GM18526 (cell line): ENCODE results near the gene SYNGAP1.
A peak's percentile ranks its signal among the peaks of the same experiment; 100 is the strongest.

Experiments
- POLR2A ChIP-seq: IDR thresholded peaks from 3 replicates; pipeline ENCODE4 v1.6.1; 2011; ENCODE audit not compliant: insufficient read length; ENCODE audit errors: extremely low read depth

The SYNGAP1 gene

DNA sequence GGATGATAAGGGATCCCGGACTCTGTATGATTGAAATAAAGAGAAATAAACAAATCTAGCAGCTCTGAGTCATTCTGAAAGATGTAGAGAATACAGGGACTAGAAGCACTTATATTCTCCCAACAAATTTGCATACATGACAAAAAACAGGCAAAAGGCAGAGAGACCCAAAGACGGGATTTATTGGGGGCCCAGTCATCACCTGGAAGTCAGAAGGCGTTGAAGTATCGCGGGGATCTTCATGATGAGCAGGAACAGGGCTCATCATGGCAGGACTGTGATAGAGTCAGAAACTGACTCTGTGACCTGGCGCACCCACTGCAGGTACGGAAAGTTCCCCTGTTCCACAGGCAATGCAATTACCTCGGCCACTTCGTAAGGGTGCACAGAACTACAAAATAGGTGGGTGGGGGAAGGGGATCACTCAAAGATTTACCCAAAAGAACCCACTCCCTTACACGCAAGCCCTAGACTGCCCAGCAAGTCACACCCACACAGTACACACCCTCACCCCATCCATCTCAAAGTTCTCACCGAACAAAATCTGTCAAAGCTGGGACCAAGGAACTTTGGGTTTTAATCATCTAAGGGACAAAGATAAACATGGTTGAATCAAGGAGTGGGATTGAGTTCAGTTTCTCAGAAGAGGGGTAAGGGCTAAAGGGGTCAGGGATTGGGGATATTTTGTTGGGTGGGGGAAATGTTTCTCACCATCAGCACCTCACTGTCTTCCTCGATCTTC, 3.3 kb upstream of the SYNGAP1 start:
- peak; percentile 37 for TF ChIP-seq POLR2A

DNA sequence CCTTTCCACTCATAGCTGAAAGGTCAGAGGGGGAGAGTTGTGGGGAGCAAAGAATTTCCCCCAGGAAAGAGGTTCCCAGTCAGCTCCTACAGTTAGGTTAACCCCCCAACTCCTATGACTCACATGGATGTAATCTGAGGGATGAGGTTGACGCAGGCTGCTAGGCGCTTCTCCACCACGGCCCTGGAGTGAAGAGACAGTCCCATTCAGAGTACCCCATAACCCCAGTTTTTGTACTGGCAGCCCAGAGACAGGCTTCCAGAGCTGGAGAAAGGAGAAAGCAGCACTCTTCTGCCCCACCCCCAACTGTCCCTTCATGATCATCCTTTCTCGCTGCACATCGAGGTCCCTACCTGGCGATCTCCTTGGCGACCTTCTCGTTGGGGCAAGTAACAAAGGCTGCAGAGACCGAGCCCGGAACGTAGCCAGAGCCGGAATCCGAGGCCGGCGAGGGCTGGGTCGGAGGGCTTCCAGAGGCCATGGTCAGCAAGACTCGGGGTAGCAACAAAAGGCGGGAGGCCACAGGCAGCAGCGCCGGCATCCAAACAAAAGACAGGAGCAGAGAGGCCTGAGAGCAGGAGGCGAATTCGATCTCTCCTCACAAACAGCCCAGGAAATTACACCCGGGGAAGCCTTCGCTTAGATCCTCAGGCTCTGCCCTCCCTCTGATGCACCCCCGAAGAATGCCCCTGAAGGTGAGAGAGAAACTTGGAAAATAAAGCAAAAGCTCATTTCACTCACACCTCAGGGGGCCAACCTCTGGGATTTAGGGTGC, 2.5 kb upstream of the SYNGAP1 start:
- TF ChIP-seq POLR2A, result no peak

DNA sequence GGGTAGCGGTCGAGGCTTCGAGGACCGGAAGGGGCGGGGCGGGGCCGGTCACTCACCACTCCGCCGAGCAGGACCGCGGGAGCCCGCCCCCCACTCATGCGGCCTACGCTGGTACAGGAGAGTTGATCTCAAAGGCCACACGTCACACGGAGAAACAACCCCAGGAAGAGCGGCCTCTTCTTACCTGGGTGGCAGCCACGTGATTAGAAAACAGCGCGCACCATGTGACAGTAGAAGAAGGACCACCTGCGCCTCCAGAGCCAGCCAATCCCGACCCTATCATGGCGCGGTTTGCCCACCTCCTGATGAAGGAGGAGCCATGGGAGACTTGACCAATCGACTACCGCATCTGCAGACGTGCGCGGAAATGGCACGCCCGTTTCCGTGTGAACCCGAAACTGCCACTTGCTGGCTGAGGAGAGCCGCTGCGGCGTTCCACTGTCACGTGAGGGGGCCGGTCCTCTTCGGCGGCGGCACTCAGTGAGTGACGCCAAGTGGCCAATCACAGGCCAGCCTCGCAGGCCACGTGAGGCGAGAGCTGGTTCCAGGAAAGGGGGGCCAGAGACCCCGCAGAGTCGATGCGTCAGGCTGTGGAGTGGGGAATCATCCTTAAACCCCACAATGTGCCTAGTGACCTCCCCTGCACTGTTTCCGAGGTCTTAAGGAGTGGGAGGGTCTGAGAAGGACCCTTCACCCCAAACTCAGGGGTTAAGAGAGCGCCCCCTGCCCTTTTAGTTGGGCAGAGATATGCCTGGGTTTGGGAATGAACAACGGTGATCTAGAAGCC, 1.8 kb upstream of the SYNGAP1 start, which contains the start of gene CUTA:
Gene CUTA, minus strand, starts transcription at position 205 of the 787 bp plus-strand sequence. Its CDS starts 107 bp downstream, at position 98.
- TF ChIP-seq POLR2A, result peak; percentile 78

DNA sequence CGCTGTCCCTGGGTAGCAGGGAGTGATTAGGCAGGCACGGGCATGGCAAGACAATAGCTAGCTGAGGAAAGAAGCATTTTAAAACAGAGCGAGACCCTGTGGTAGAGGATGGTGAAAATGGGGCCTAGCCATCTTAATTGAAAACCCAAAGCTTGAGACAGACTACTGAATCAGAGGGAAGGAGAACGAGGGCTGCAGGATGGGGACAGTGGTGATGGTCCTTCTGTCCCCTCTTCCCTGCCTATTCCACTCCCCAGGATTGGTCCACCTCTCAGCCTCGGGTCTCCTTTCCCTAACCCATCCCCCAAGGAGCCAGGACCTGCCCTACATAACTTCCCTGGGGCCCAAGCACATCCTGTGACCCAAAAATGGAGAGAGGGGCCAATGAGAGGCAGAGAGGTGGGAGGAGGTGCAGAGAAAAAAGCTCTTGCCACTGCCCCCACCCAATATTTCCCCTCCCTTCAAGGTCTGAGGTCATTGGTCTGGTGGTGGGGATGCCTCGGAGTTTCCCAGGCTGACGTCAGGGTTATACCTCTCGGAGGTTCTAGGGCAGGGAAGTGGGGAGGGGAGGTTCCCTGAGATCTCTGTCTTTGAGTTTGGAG, 1.1 kb upstream of the SYNGAP1 start:
- TF ChIP-seq POLR2A, result no peak

DNA sequence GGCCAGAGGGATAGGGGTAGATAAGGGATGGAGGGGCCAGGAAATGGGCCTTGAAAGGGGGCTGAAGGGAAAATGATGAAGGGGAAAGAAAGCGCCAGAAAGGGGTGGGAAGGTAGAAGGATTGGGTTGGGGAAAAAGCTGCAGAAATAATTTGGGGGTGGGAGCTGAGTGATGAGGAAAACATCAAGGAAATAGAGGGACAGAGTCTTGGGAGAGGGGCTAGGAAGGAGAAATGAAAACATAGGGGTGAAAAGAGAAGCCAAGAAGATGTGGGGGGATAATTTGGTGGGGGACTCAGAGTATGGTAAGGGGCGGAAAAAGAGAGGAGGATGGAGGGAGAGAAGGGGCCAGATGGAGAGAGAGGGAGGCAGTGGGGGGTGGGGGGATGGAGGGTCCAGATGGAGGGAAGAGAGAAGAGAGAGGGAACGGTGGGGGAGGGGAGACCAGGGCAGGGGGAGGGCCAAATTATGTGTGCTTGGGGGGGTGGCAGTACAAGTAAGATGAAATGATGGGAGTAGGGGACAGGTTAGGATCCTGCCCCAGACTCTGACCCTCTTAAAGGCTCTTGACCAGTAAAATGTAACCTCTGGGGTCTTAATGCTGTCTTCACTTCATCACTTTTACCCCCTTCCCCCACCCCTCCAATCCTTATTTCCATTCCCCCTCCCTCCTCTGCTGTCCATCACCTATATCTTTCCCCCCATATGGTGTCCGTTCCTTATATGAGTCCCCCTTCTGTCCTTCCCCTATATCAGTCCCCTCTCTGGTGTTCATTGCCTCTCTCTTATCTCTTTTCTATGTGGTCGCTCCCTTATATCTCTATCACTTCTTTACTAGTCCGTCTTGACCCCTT, 852 bp downstream of the SYNGAP1 start:
- TF ChIP-seq POLR2A, result no peak

DNA sequence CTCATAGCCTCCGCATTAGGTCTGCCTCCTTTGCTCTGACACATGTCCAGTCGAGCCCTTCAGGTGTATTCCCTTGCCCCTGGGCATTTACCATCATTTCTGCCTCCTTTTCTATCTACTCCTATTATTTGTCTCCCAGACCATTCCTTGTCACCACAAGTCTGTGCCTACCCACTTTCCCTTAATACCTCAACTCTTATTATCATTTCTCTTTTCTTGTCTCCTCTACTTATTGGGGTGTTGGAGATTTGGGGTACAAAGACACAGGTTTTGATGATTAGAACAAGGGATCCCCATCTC, 1.4 kb downstream of the SYNGAP1 start:
- TF ChIP-seq POLR2A, result no peak

DNA sequence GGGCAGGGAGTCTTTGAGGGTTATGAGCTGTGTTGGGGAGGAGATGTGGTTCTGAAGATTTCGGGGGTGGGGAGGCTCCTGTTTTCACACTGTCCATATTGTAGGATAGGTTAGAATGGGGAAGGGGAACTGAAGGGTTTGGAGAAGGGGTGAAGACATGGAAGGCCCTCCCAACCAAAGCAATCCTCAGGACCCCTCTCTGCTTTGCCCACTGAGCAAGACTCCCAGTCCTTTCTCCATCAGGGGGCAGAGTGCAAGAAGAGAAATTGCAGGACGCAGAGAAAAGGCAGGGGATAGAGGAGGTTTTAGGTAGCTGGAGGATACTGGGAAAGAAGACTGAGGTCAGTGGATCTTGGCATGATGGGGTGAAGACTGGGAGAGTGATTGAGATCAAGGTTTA, 3.9 kb downstream of the SYNGAP1 start:
- no peak for TF ChIP-seq POLR2A

DNA sequence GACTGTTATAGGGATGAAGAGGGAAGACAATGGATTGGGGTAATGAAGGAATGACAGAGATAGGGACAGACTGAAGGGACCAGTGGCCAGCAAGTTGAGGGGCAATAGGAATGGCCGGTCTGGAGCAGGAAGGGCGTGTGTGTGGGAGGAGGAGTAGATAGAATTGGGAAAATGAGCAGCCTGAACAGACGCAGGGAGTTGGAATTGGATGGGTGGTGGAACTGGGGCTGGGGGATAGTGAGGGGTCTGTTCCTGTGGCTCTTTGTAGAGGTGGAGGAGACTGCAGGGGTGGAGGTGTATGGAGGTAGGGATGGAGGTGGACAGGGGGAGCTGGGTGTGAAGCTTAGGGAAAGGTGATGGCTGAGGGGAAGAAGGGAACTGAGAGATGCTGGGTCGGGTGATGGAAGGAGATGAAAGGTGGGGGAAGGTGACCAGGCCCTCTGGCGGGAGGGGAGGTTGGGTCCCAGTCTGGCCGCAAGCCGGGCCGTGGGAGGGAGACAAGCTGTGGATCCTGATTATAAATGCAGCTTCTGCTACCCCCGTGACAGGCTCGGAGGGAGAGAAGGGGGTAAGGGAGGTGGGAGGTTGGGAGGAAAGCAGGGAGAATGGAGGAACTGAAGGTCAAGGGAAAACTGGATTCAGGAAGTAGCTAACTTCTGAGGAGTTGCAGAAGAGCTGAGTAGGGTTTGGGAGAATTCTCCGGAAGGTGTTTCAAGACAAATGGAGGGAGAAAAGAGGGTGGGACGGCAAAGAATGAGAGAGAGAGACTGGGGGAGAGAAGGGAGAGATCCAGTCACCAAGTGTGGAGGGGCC, 5.2 kb downstream of the SYNGAP1 start:
- no peak for TF ChIP-seq POLR2A

DNA sequence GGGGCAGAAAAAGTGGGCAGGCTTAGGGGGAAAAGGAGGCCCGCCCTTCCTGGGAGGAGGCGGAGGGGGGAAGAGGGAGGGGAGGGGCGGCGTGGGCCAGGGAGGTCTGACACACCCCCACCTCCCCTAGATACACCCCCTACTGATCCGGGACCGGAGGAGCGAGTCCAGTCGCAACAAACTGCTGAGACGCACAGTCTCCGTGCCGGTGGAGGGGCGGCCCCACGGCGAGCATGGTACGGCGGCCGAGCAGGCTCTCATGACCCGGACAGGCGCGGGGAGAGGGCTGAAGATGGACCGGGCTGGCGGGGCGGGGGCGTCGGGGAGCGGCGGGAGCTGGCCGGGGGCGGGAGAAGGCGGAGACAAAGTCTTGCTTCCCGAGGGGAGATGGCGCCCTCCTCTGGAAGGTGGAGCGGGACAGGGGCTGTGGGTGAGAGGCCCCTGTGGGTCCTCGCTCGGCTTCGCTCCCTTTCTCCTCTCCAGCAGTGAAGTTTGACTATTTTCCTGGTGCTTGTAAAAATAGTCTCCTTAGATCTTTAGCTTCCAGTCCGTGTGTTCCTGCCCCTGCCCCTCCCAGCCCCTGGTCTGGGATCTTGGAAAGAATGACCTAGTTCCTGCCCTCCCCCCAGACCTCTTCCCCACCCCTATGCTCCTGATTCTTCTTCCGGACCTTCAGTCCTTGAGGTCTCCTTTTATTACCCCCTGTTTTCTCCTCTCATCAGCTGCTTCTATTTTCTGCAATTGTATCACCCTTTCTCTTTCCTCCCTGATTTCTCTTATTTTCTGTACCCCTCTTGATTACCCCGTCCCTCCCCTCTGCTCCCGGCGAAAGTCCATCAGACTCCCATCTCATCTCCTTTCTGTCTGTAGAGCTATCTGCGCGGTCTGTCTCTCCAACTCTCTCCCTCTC, 6.1 kb downstream of the SYNGAP1 start:
- TF ChIP-seq POLR2A, result peak; percentile 69

DNA sequence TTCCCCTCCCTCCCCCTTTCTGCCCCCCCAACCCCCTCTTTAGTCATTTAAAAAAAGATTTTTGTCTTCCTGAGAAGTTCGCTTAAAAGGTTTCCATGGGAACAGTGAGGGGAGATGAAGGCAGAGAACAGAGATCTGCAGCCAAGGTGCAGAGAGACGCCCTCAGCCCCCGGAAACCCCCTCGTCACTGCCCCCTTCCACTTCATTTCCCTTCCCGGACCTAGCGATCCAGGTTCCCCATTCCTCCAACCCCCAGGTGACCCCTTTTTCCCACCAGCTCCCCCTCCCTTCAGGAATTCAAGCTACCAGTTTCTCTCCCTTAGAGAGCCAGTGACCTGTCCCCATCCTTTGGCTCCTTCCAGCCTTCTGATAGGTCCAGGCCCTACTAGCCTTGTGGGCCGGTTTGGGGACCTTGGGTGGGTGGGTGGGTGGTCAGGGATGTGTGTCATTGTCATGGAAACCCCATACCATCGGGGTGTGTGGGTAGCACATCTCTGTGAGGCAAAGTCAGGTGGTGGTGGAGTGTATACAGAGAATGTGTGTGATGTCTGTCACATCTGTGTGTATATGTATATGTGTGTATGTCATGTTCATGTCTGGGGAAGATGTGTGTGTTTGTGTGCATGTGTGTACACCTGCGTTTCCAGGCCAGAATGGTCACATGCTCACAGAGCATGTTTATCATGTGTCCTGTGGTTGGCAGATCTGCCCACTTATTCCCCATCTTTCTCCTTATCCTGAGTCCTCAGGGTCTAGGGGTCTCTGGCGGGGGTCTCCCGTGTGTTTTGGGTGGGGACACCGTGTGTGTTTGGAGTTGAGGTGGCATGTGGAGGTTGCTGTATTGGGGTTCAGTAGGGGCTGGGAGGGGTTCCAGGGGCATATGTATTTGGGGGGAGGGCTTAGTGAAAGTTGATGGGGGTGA, 7.0 kb downstream of the SYNGAP1 start:
- TF ChIP-seq POLR2A, result no peak

DNA sequence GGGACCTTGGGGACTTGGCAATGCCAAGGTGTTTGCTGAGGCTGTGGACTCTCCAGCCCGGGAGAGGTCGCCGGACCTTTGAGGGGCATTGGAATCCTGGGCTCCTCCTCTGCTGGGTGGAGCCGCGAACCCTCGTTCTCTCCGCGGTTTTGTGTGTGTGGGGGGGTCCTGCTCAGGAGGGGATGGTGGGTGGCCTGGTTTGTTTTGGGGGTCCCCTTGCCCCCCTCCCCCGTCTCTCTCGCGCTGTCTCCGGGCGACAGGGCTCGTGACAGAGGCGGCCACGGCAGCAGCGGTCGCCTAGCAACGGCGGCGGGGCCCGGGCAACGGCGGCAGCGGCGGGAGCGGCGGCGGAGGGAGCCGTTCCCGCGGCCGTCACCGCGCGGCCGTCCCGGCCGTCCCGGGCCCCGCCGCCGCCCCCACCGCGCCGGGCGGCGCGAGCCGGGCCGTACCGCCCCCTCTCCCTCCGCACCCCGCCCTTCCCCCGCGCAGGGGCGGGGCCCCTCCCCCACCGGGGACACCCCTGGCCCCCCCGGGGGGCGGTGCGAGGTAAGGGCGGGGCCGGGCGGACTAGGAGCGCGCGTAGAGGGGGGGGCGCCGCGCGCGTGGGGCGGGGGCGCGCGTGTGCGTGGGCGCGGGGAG, 7.8 kb downstream of the SYNGAP1 start:
- TF ChIP-seq POLR2A, result no peak

DNA sequence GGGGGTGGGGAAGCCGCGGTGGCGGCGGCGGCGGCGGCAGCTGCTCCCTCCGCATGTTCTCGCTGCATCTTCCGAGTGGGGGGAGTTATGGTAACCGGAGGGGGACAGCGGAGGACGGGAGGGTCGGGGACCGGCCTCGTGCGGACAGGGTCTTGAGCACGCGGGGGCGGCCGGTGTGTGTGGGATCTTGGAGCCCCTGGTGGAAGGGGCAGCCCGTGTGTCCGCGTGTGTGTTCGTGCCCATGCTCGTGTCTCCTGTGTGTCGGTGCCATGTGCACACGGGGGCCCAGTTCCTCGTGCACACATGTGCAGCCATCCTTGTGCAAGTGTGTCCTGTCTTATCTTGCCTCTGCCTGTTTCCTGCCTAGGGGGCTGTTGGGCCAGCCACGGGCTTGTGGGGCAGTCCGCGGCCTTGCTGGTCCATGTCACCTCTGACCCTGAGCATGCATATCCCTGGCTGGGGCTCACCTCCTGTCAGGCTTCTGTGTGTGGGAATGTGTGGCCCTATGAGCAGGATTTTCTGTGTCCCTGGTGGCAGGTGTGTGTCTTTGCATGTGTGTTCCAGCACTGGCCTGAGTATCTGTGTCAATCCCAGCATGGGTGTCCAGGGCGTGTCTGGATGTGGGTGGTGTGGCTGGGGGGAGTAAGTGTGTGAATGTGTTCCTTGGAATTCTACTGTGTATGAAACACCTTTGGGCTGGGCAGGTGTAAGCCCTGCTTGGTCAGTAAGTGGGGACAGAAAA, 8.5 kb downstream of the SYNGAP1 start:
- TF ChIP-seq POLR2A, result no peak
